SK-N-SH (cell line): Measurements from ENCODE around the gene PHC2. TPM values are rescaled to one million over a fixed set of nuclear protein-coding genes. Genes with fewer than 3 reads are reported as not detected.

Experiments
- ELF1 ChIP-seq: IDR thresholded peaks from 2 replicates; pipeline ENCODE4 v1.4.0; 2012
- EP300 ChIP-seq, 2 experiments: IDR thresholded peaks; 2 replicates each; pipeline versions ENCODE4 v1.4.0 to v1.6.1; 2012; ENCODE audit warnings: borderline replicate concordance in 1 of 2, low read depth in 1 of 2, low read length in 1 of 2
- EZH2phosphoT487 ChIP-seq: fragments of 200-600 bp; sonication (generic); IDR thresholded peaks from 2 replicates; pipeline ENCODE4 v1.6.1; 2017; ENCODE audit warnings: low read depth, mixed run types, mild to moderate bottlenecking, antibody characterized with exemption, moderate library complexity, borderline replicate concordance
- FOSL2 ChIP-seq: IDR thresholded peaks from 2 replicates; pipeline ENCODE4 v1.4.0; 2012; ENCODE audit warnings: low read depth, mild to moderate bottlenecking, moderate library complexity, borderline replicate concordance
- FOXJ3 ChIP-seq: sonication (generic); formaldehyde crosslinking; IDR thresholded peaks from 2 replicates; pipeline ENCODE4 v1.5.1; 2020; ENCODE audit warnings: mild to moderate bottlenecking, missing genetic modification reagents
- GATA2 ChIP-seq: sonication (generic); formaldehyde crosslinking; IDR thresholded peaks from 2 replicates; pipeline ENCODE4 v1.5.0; 2020; ENCODE audit warnings: mild to moderate bottlenecking, missing genetic modification reagents
- IRF3 ChIP-seq: fragments of 150-350 bp; IDR thresholded peaks from 2 replicates; pipeline ENCODE4 v1.6.1; 2016; ENCODE audit warnings: mild to moderate bottlenecking, low read depth, low read length
- JUND ChIP-seq: IDR thresholded peaks from 2 replicates; pipeline ENCODE4 v1.4.0; 2012
- MEF2A ChIP-seq: IDR thresholded peaks from 2 replicates; pipeline ENCODE4 v1.4.0; 2012; ENCODE audit warnings: low read depth, borderline replicate concordance
- NRF1 ChIP-seq: IDR thresholded peaks from 2 replicates; pipeline ENCODE4 v1.6.1; 2012; ENCODE audit warnings: low read depth, mild to moderate bottlenecking, low read length
- PBX3 ChIP-seq: IDR thresholded peaks from 2 replicates; pipeline ENCODE4; 2012
- POLR2AphosphoS5 ChIP-seq: IDR thresholded peaks from 2 replicates; pipeline ENCODE4 v1.6.1; 2012; ENCODE audit warnings: low read depth, low read length
- RAD21 ChIP-seq: IDR thresholded peaks from 2 replicates; pipeline ENCODE4 v1.6.1; 2012; ENCODE audit warnings: mild to moderate bottlenecking, low read length
- RCOR1 ChIP-seq: fragments of 150-350 bp; IDR thresholded peaks from 2 replicates; pipeline ENCODE4 v1.6.1; 2017; ENCODE audit warnings: antibody characterized with exemption, low read length
- REST ChIP-seq: IDR thresholded peaks from 2 replicates; pipeline ENCODE4 v1.6.1; 2012; ENCODE audit warnings: mild to moderate bottlenecking, low read depth, low read length, moderate library complexity
- RFX5 ChIP-seq: IDR thresholded peaks from 2 replicates; pipeline ENCODE4 v1.6.1; 2012; ENCODE audit warnings: mild to moderate bottlenecking, improper control_type of control experiment, low read length
- RXRA ChIP-seq: IDR thresholded peaks from 2 replicates; pipeline ENCODE4 v1.4.0; 2012; ENCODE audit warnings: low read depth, mild to moderate bottlenecking, borderline replicate concordance
- TAF1 ChIP-seq: IDR thresholded peaks from 2 replicates; pipeline ENCODE4 v1.6.1; 2012; ENCODE audit warnings: low read depth, mild to moderate bottlenecking, low read length, moderate library complexity, borderline replicate concordance
- polyA plus RNA-seq, 3 experiments: library from polyadenylated mRNA; depleted of rRNA; stranded (reverse); fragments of >200 nt; gene quantifications; 2 replicates each; pipeline ENCODE4 v1.2.3, GENCODE V29; 2012
- TF ChIP-seq, protein P1 (sequence below): IDR thresholded peaks from 2 replicates; pipeline ENCODE4 v1.4.0; 2012; ENCODE audit warnings: low read depth, borderline replicate concordance

Gene PHC2
- polyA plus RNA-seq, 1 of the 3 experiments (the other 2 are of a cell fraction) = 98.7 TPM

GRCh38 chr1:33443080-33443704, 12.3 kb upstream of the PHC2 start (continued):
- no peak for TF ChIP-seq REST
- peak; percentile 37; the same call in 1 of the 2 replicates for TF ChIP-seq RXRA
- TF ChIP-seq GATA2 (CRISPR knock-in tag) = no peak
- TF ChIP-seq RCOR1 = no peak
- TF ChIP-seq RAD21 = no peak
- TF ChIP-seq, protein P1, sequence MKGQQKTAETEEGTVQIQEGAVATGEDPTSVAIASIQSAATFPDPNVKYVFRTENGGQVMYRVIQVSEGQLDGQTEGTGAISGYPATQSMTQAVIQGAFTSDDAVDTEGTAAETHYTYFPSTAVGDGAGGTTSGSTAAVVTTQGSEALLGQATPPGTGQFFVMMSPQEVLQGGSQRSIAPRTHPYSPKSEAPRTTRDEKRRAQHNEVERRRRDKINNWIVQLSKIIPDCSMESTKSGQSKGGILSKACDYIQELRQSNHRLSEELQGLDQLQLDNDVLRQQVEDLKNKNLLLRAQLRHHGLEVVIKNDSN = no peak
- TF ChIP-seq EP300 (IDR thresholded peaks at IDR 0.05; ENCODE audit: borderline replicate concordance in 1 of 2, low read depth in 1 of 2, low read length in 1 of 2) = peak in 1 of 2 experiments; percentile 65; a peak in 1 of 4 replicates
- TF ChIP-seq ELF1 = no peak
- peak; percentile 34; the same call in 1 of the 2 replicates for TF ChIP-seq POLR2AphosphoS5
- no peak for TF ChIP-seq RFX5
- no peak for TF ChIP-seq FOXJ3 (CRISPR knock-in tag)
- TF ChIP-seq NRF1 = no peak
- peak; percentile 80 for TF ChIP-seq JUND
- TF ChIP-seq MEF2A = no peak
- TF ChIP-seq IRF3 = no peak
- no peak for TF ChIP-seq TAF1
- TF ChIP-seq PBX3 = peak; percentile 91
- no peak for TF ChIP-seq EZH2phosphoT487
- TF ChIP-seq FOSL2 = peak; percentile 84
